GM21447 (cell line): ENCODE measurements around the gene C17orf50.
"Not testable (repeated sequence)": the region's sequence is repeated elsewhere in the genome, so short reads cannot be mapped to it uniquely, and the experiment has no call there.

Experiments used
- ATAC-seq: cut with Tn5 transposase; IDR thresholded peaks from one replicate; pipeline ENCODE4 v1.9.1; 2021; ENCODE audit not compliant: unreplicated experiment

The C17orf50 gene

GRCh38 chr17:35751541-35751940, 9.1 kb upstream of the C17orf50 start:
- not testable (repeated sequence) for ATAC-seq

GRCh38 chr17:35752471-35752870, 8.2 kb upstream of the C17orf50 start:
- no peak for ATAC-seq

GRCh38 chr17:35752945-35753764, 7.5 kb upstream of the C17orf50 start, which contains the start of gene GAS2L2:
GAS2L2 (minus strand) TSS chr17:35753239; CDS start chr17:35752850, 389 bp downstream.
- no peak for ATAC-seq

GRCh38 chr17:35757243-35757642, 3.4 kb upstream of the C17orf50 start:
- no peak for ATAC-seq

- ATAC-seq: no peak
Measured at GRCh38 chr17:35761601-35762000, 914 bp downstream of the C17orf50 start.

GRCh38 chr17:35763767-35764122, 3.1 kb downstream of the C17orf50 start:
- no peak for ATAC-seq

- ATAC-seq: peak; percentile 58
Measured at GRCh38 chr17:35764123-35764991, 3.7 kb downstream of the C17orf50 start.

GRCh38 chr17:35765086-35765710, 4.5 kb downstream of the C17orf50 start:
- ATAC-seq: no peak

- ATAC-seq: no peak
Measured at GRCh38 chr17:35765756-35766488, 5.2 kb downstream of the C17orf50 start.

GRCh38 chr17:35766489-35766877, 5.8 kb downstream of the C17orf50 start:
- no peak for ATAC-seq

- no peak for ATAC-seq
Measured at GRCh38 chr17:35766903-35767510, 6.3 kb downstream of the C17orf50 start.

- no peak for ATAC-seq
Measured at GRCh38 chr17:35768797-35769196, 8.1 kb downstream of the C17orf50 start.

GRCh38 chr17:35769895-35770486, 9.3 kb downstream of the C17orf50 start:
- ATAC-seq: no peak

GRCh38 chr17:35773129-35773528, 12.4 kb downstream of the C17orf50 start:
- ATAC-seq: no peak

GRCh38 chr17:35773679-35774425, 13.2 kb downstream of the C17orf50 start:
- ATAC-seq: no peak

- no peak for ATAC-seq
Measured at GRCh38 chr17:35774499-35774898, 13.8 kb downstream of the C17orf50 start.

GRCh38 chr17:35775039-35775438, 14.4 kb downstream of the C17orf50 start:
- ATAC-seq: no peak

GRCh38 chr17:35775583-35775982, 14.9 kb downstream of the C17orf50 start:
- ATAC-seq: no peak

- ATAC-seq: no peak
Measured at GRCh38 chr17:35778641-35779196, 18.0 kb downstream of the C17orf50 start.
